Measurements from ENCODE around the gene CSNK1D.

CSNK1D gene

GRCh38 chr17:82247182-82247823 lies 26.2 kb downstream of the CSNK1D start:
- TF ChIP-seq CTCF (IDR thresholded peaks at IDR 0.05; ENCODE audit: low read depth, low read length, missing control alignments), result no peak
- no peak overlapping the region for H3K4me3 ChIP-seq (ENCODE audit: low read depth, low read length)
- DNase-seq (ENCODE audit: low read depth), result no peak

- no peak for TF ChIP-seq CTCF (IDR thresholded peaks at IDR 0.05; ENCODE audit: low read depth, low read length, missing control alignments)
- DNase-seq (ENCODE audit: low read depth), result no peak
- no peak overlapping the region for H3K4me3 ChIP-seq (ENCODE audit: low read depth, low read length)
These were observed 26.9 kb downstream of the CSNK1D start for GRCh38 chr17:82246365-82247181.

- TF ChIP-seq CTCF (IDR thresholded peaks at IDR 0.05; ENCODE audit: low read depth, low read length, missing control alignments), result no peak
- no peak for DNase-seq (ENCODE audit: low read depth)
- H3K4me3 ChIP-seq (ENCODE audit: low read depth, low read length), result no peak overlapping the region
These were observed 27.5 kb downstream of the CSNK1D start for GRCh38 chr17:82246040-82246364.

GRCh38 chr17:82245134-82246039 lies 28.1 kb downstream of the CSNK1D start:
- TF ChIP-seq CTCF (IDR thresholded peaks at IDR 0.05; ENCODE audit: low read depth, low read length, missing control alignments), result no peak
- no peak for DNase-seq (ENCODE audit: low read depth)
- no peak overlapping the region for H3K4me3 ChIP-seq (ENCODE audit: low read depth, low read length)

GRCh38 chr17:82244413-82245133 lies 28.9 kb downstream of the CSNK1D start:
- peak; percentile 48 for TF ChIP-seq CTCF (IDR thresholded peaks at IDR 0.05; ENCODE audit: low read depth, low read length, missing control alignments)
- H3K4me3 ChIP-seq (ENCODE audit: low read depth, low read length), result no peak overlapping the region
- no peak for DNase-seq (ENCODE audit: low read depth)

- TF ChIP-seq CTCF (IDR thresholded peaks at IDR 0.05; ENCODE audit: low read depth, low read length, missing control alignments), result no peak
- no peak for DNase-seq (ENCODE audit: low read depth)
These were observed 29.7 kb downstream of the CSNK1D start for GRCh38 chr17:82243648-82244412.

More at GRCh38 chr17:82243648-82244412, 29.7 kb downstream of the CSNK1D start:
- H3K4me3 ChIP-seq (ENCODE audit: low read depth, low read length), result no peak overlapping the region
